GM13976 (cell line): ENCODE data around the gene CD300E.

Experiments
- DNase-seq: peaks from one replicate; pipeline ENCODE4 v3.0.0; 2012; ENCODE audit warnings: low spot score
- CTCF ChIP-seq: IDR thresholded peaks from 2 replicates; pipeline ENCODE4 v1.5.1; 2012; ENCODE audit warnings: borderline replicate concordance, mild to moderate bottlenecking; ENCODE audit not compliant: insufficient read depth; ENCODE audit errors: extremely low read depth, missing control alignments, control extremely low read depth
- in situ Hi-C: fragments of 300-500 bp; cut with MboI; formaldehyde crosslinking; loops from one replicate; pipeline ENCODE4 v1.12.0; 2022; ENCODE audit warnings: low sequenced_read_pairs, mixed read lengths, inconsistent platforms; ENCODE audit not compliant: unreplicated experiment

CD300E gene

GRCh38 chr17:74563358-74563757 lies 60.2 kb downstream of the CD300E start:
- TF ChIP-seq CTCF: no peak
- in situ Hi-C loops: no loop called here
- no peak for DNase-seq

GRCh38 chr17:74561586-74561985 lies 62.0 kb downstream of the CD300E start:
- no peak for TF ChIP-seq CTCF
- in situ Hi-C loops: no loop called here
- DNase-seq: no peak
